Sciatic nerve (tissue), 2 donors: ENCODE measurements around the gene LYSMD4. TPM values are rescaled to one million over a fixed set of nuclear protein-coding genes. Genes with fewer than 3 reads are reported as not detected.

Experiments
- ATAC-seq: fragments of 200-7000 bp; cut with Tn5 transposase; one replicate; pipeline ENCODE4 v1.9.1; 2020; ENCODE audit warnings: mild to moderate bottlenecking, moderate library complexity
- DNase-seq: peaks from one replicate; pipeline ENCODE4 v3.0.0-alpha.2; 2020; ENCODE audit warnings: low spot score
- intact Hi-C: fragments of 100-400 bp; cut with DNase I; formaldehyde crosslinking; loops from one replicate; pipeline ENCODE4 v1.14.2; 2022
- total RNA-seq: library from RNA; stranded (reverse); fragmentation: NEBNext Ultra II Directional; extraction: Animal tissue kit (Norgen Biotek cat#: 25700); gene quantifications from one replicate; pipeline ENCODE4 v1.2.1, GENCODE V29; 2021
- donor health status: DM: no; HTN: no; CAD: no.
- donor health status: DM: no; HTN: no; CAD: no.

Gene LYSMD4
- total RNA-seq, 1 donor from 2014 or later: 16.0 TPM

- DNase-seq (peak; percentile 84), ATAC-seq (peak; percentile 15)
- intact Hi-C loops: no loop called here
These were observed 428 bp downstream of the LYSMD4 start for GRCh38 chr15:99732751-99733267.

- ATAC-seq (no peak), DNase-seq (no peak)
- intact Hi-C loops: no loop called here
These were observed 1.0 kb downstream of the LYSMD4 start for GRCh38 chr15:99732124-99732750.

GRCh38 chr15:99731336-99732123 is 1.7 kb downstream of the LYSMD4 start:
- DNase-seq (no peak), ATAC-seq (no peak)
- intact Hi-C loops: no loop called here

- DNase-seq (no peak), ATAC-seq (no peak)
- intact Hi-C loops: no loop called here
These were observed 3.3 kb downstream of the LYSMD4 start for GRCh38 chr15:99729920-99730319.

- intact Hi-C loops: no loop called here
- no peak for ATAC-seq
- DNase-seq: no peak
These were observed 3.9 kb downstream of the LYSMD4 start for GRCh38 chr15:99729327-99729726.

- DNase-seq (no peak), ATAC-seq (no peak)
- intact Hi-C loops: no loop called here
These were observed 4.3 kb downstream of the LYSMD4 start for GRCh38 chr15:99728916-99729315.

GRCh38 chr15:99727733-99728132 is 5.5 kb downstream of the LYSMD4 start:
- no peak for DNase-seq
- intact Hi-C loops: no loop called here
- ATAC-seq: no peak

- ATAC-seq: no peak
- intact Hi-C loops: no loop called here
- DNase-seq: no peak
These were observed 5.9 kb downstream of the LYSMD4 start for GRCh38 chr15:99727330-99727729.

GRCh38 chr15:99726333-99726732 is 6.9 kb downstream of the LYSMD4 start:
- DNase-seq (no peak), ATAC-seq (no peak)
- intact Hi-C loops: no loop called here

- intact Hi-C loops: no loop called here
- no peak for ATAC-seq
These were observed 10.8 kb downstream of the LYSMD4 start for GRCh38 chr15:99722406-99722805.

GRCh38 chr15:99721896-99722295 is 11.3 kb downstream of the LYSMD4 start:
- no peak for DNase-seq
- no peak for ATAC-seq
- intact Hi-C loops: no loop called here

More at GRCh38 chr15:99722406-99722805, 10.8 kb downstream of the LYSMD4 start:
- DNase-seq: no peak

GRCh38 chr15:99721104-99721778 is 12.0 kb downstream of the LYSMD4 start:
- DNase-seq: no peak
- intact Hi-C loops: no loop called here

GRCh38 chr15:99720533-99720932 is 12.7 kb downstream of the LYSMD4 start:
- ATAC-seq: no peak
- intact Hi-C loops: no loop called here

More at GRCh38 chr15:99721104-99721778, 12.0 kb downstream of the LYSMD4 start:
- ATAC-seq: no peak

GRCh38 chr15:99719096-99719541 is 14.1 kb downstream of the LYSMD4 start:
- intact Hi-C loops: no loop called here
- ATAC-seq (no peak), DNase-seq (no peak)

More at GRCh38 chr15:99720533-99720932, 12.7 kb downstream of the LYSMD4 start:
- DNase-seq: no peak

GRCh38 chr15:99718421-99718820 is 14.8 kb downstream of the LYSMD4 start:
- ATAC-seq: no peak
- intact Hi-C loops: no loop called here
- no peak for DNase-seq

- DNase-seq (no peak), ATAC-seq (peak; percentile 78)
- intact Hi-C loops: no loop called here
These were observed 15.9 kb downstream of the LYSMD4 start for GRCh38 chr15:99717161-99718009.

- peak; percentile 56 for ATAC-seq
- no peak for DNase-seq
These were observed 16.6 kb downstream of the LYSMD4 start for GRCh38 chr15:99716540-99717095.

GRCh38 chr15:99712415-99712814 is 20.8 kb downstream of the LYSMD4 start:
- no peak for ATAC-seq
- DNase-seq: no peak
- intact Hi-C loops: no loop called here

More at GRCh38 chr15:99716540-99717095, 16.6 kb downstream of the LYSMD4 start:
- intact Hi-C loops: no loop called here
